Peyer's patch (tissue), 4 donors: ENCODE measurements around the gene MGAT3.
A peak's percentile ranks its signal among the peaks of the same experiment; 100 is the strongest.

Source experiments
- CTCF ChIP-seq, 6 experiments: fragments of 450-650 bp in 4 of 6; fragments of 200-600 bp in 2 of 6; sonication (generic) in 1 of 6; IDR thresholded peaks; one replicate each; pipeline ENCODE4 v1.5.1; 2017 to 2019; ENCODE audit warnings: antibody characterized with exemption in 6 of 6, mild to moderate bottlenecking in 3 of 6, moderate library complexity in 1 of 6
- POLR2A ChIP-seq, 2 donors: fragments of 450-650 bp; IDR thresholded peaks; one replicate each; pipeline ENCODE4 v1.5.1; 2017; ENCODE audit warnings: antibody characterized with exemption in 2 of 2, mild to moderate bottlenecking in 2 of 2, moderate library complexity in 2 of 2

DNA sequence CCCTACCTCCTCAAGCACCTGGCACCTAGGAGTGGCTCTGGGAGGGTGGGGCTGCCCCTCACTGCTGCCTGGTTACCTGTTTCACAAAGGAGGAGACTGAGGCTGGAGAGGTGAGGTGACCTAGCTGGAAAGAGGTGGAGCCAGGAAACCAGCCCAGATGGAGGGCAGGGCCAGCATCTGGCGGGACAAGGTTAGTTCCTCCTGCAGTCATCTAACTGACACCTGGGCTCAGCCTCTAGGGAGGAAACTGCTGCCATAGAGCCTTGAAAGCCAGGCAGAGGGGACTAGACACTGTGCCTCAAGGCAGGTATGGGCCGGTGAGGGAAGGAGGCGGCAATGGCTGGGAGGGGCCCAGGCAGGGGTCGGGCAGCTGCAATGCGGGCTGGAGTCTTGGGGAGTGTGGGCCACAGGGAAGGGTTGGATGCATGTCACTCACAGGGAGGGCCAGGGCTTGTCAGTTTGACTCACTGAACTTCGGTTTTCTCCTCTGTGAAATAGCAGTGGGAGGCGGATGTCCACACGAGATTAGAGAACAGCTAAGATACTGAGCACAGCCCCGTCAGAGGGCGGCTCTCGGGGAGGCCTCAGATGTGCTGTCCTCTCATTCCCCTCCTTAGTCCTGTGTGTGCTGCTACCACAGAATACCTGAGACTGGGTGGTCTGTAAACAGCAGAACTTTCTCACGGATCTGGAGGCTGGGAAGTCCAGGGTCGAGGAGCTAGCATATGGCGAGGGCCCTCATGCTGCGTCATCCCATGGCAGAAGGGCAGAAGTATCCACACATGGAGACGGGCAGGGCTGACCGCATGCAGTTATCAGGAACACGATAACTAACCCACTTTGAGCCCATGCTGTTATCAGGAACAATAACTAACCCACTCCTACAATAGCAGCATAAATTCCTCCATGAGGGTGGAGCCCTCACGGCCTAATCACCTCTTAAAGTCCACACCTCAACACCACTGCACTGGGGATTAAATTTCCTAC, 16.1 kb downstream of the MGAT3 start:
- TF ChIP-seq CTCF (IDR thresholded peaks at IDR 0.05) (no peak), POLR2A (IDR thresholded peaks at IDR 0.05) (peak; percentile 94 to 97)
